PC-3 (cell line): ENCODE results near the gene CHMP4B. TPM values are rescaled to one million over a fixed set of nuclear protein-coding genes. Genes with fewer than 3 reads are reported as not detected.

ENCODE experiments used
- ATAC-seq: fragments of 200-7000 bp; cut with Tn5 transposase; 2 replicates; pipeline ENCODE4 v1.9.1; 2020; ENCODE audit warnings: mild to moderate bottlenecking, moderate library complexity
- BruUV-seq: library from RNA; stranded (reverse); fragments of 400-500 nt; replicated peaks from 2 replicates; lab custom pipeline; 2021; lab: Mats Ljungman, UMichigan
- CTCF ChIA-PET: fragments of 300-600 bp; sonication (Branson Sonifier 250); formaldehyde crosslinking; loops from one replicate; lab custom pipeline; 2022; ENCODE audit warnings: antibody characterized with exemption; lab: Charles Lee
- POLR2A ChIA-PET: fragments of 300-600 bp; sonication (Branson Sonifier 250); formaldehyde crosslinking; loops from one replicate; lab custom pipeline; 2022; ENCODE audit warnings: antibody characterized with exemption; ENCODE audit not compliant: unreplicated experiment; lab: Charles Lee
- DNase-seq: peaks from one replicate; pipeline ENCODE4 v3.0.0-alpha.2; 2015
- H2AFZ ChIP-seq: fragments of 300-600 bp; sonication (generic); 2 replicates; pipeline ENCODE4 v1.6.0; 2016; ENCODE audit warnings: antibody characterized with exemption, low read length
- H3F3A ChIP-seq: fragments of 300-600 bp; sonication (generic); one replicate; pipeline ENCODE4 v1.6.0; 2017; ENCODE audit warnings: antibody characterized with exemption, low read length, control low read depth, mild to moderate bottlenecking; ENCODE audit not compliant: unreplicated experiment
- H3K27ac ChIP-seq: fragments of 300-600 bp; sonication (generic); 2 replicates; pipeline ENCODE4 v1.5.1; 2016; ENCODE audit warnings: mild to moderate bottlenecking, low read length
- H3K27me3 ChIP-seq: fragments of 300-600 bp; sonication (generic); 2 replicates; pipeline ENCODE4 v1.6.1; 2016; ENCODE audit warnings: low read length, mixed read lengths
- H3K36me3 ChIP-seq: fragments of 300-600 bp; sonication (generic); 2 replicates; pipeline ENCODE4 v1.6.1; 2016; ENCODE audit warnings: low read depth, mixed run types, low read length, mixed read lengths
- H3K4me1 ChIP-seq: fragments of 300-600 bp; sonication (generic); 2 replicates; pipeline ENCODE4 v1.5.1; 2016; ENCODE audit warnings: low read length; ENCODE audit not compliant: insufficient read depth
- H3K4me2 ChIP-seq: fragments of 300-600 bp; sonication (generic); 2 replicates; pipeline ENCODE4 v1.6.0; 2016; ENCODE audit warnings: low read length
- H3K4me3 ChIP-seq: fragments of 300-600 bp; sonication (generic); 2 replicates; pipeline ENCODE4 v1.5.1; 2016; ENCODE audit warnings: mild to moderate bottlenecking, low read length, mixed read lengths
- H3K79me2 ChIP-seq: fragments of 300-600 bp; sonication (generic); 2 replicates; pipeline ENCODE4 v1.6.1; 2017; ENCODE audit warnings: low read length, mixed read lengths
- H3K9ac ChIP-seq: fragments of 300-600 bp; sonication (generic); 2 replicates; pipeline ENCODE4 v1.6.0; 2016; ENCODE audit warnings: mild to moderate bottlenecking, low read length
- H3K9me2 ChIP-seq: fragments of 300-600 bp; sonication (generic); replicated peaks from 2 replicates; pipeline ENCODE4 v1.6.1; 2016; ENCODE audit warnings: mixed run types, low read length, mixed read lengths
- H3K9me3 ChIP-seq: fragments of 300-600 bp; sonication (generic); 2 replicates; pipeline ENCODE4 v1.6.1; 2016; ENCODE audit warnings: low read length, mixed read lengths
- H4K20me1 ChIP-seq: fragments of 300-600 bp; sonication (generic); 2 replicates; pipeline ENCODE4 v1.6.1; 2016; ENCODE audit warnings: low read length, mixed read lengths
- CTCF ChIP-seq: fragments of 300-600 bp; sonication (generic); conservative IDR thresholded peaks from 2 replicates; pipeline ENCODE4 v1.5.1; 2017; ENCODE audit warnings: antibody characterized with exemption, low read depth, mild to moderate bottlenecking, low read length
- EZH2 ChIP-seq: fragments of 300-600 bp; sonication (generic); IDR thresholded peaks from one replicate; pipeline ENCODE4 v1.6.1; 2017; ENCODE audit warnings: antibody characterized with exemption, mild to moderate bottlenecking, low read length; ENCODE audit not compliant: unreplicated experiment
- EZH2phosphoT487 ChIP-seq: fragments of 300-600 bp; sonication (generic); IDR thresholded peaks from 2 replicates; pipeline ENCODE4 v1.6.1; 2018; ENCODE audit warnings: mild to moderate bottlenecking, antibody characterized with exemption, low read length, borderline replicate concordance
- intact Hi-C: fragments of 100-400 bp; cut with micrococcal nuclease; formaldehyde crosslinking; loops from 2 replicates; pipeline ENCODE4 v1.9.0; 2023
- total RNA-seq: library from RNA; depleted of rRNA; stranded (reverse); fragments of >200 nt; gene quantifications from 2 replicates; pipeline ENCODE4 v1.2.3, GENCODE V29; 2014

Gene CHMP4B
- total RNA-seq, 1 experiment from 2014 or later, result 68.8 TPM

- Histone ChIP-seq H3K36me3 (no peaks in the 10 kb centered on the region), H3K4me1 (peaks cover 30% of the 10 kb centered on the region), H3K9me3 (no peaks in the 10 kb centered on the region), H3K79me2 (peaks cover 80% of the 10 kb centered on the region), H3K4me2 (0 out of 2 replicates have a peak overlapping the region, but pooled peaks have one; percentile 1), H3K4me3 (no peak overlapping the region), H2AFZ (no peak overlapping the region), H3F3A (no peaks in the 10 kb centered on the region), H4K20me1 (peaks cover 39% of the 10 kb centered on the region), H3K9ac (no peak overlapping the region), H3K27me3 (no peaks in the 10 kb centered on the region), H3K27ac (no peak overlapping the region), H3K9me2 (no peaks in the 10 kb centered on the region)
- TF ChIP-seq EZH2, result no peak
- TF ChIP-seq EZH2phosphoT487, result no peak
- no peak for TF ChIP-seq CTCF
- ATAC-seq (no peak), DNase-seq (no peak)
- POLR2A ChIA-PET, result no interaction called here
- CTCF ChIA-PET, result no interaction called here
- intact Hi-C loops, result loop anchor here (10.0 kb wide), 1 partner anchor 181 kb away; the partner anchor contains the start of gene RALY
- BruUV-seq, result no TSS peak
Measured at GRCh38 chr20:33814238-33814712, 3.1 kb downstream of the CHMP4B start.

DNA sequence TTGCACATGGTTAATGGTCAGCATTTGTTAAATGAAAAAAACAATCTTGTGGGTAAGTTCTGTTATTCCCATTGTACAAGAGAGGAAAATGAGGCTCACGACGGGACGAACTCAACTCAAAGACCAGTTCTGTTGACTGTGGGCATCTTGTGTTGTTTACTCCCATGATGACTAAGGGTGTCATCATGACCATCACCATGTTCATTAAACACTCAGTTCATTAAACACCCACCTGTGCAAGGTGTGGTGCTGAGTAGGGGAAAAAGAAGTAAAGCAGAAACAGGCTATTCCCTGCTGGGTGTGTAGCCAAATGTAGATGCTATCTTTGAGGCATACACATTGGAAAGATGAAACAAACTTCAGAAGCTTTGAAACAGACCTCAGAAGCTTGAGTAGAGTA lies 4.5 kb downstream of the CHMP4B start:
- no peaks in the 10 kb centered on the region for H3K27me3 ChIP-seq
- no TSS peak for BruUV-seq
- H3K79me2 ChIP-seq, result peaks cover 94% of the 10 kb centered on the region
- H3K9me2 ChIP-seq, result no peaks in the 10 kb centered on the region
- CTCF ChIA-PET, result no interaction called here
- ATAC-seq, result no peak
- H3F3A ChIP-seq, result no peaks in the 10 kb centered on the region
- POLR2A ChIA-PET, result no interaction called here
- no peaks in the 10 kb centered on the region for H3K36me3 ChIP-seq
- H3K4me1 ChIP-seq, result peaks cover 26% of the 10 kb centered on the region
- no peaks in the 10 kb centered on the region for H3K9me3 ChIP-seq
- no peak overlapping the region for H3K9ac ChIP-seq
- H2AFZ ChIP-seq, result no peak overlapping the region
- no peak overlapping the region for H3K4me3 ChIP-seq
- DNase-seq, result no peak
- intact Hi-C loops, result loop anchor here (10.0 kb wide), 1 partner anchor 179 kb away; the partner anchor contains the start of gene RALY
- H3K27ac ChIP-seq, result no peak overlapping the region
- H3K4me2 ChIP-seq, result no peak overlapping the region
- peaks cover 44% of the 10 kb centered on the region for H4K20me1 ChIP-seq
- TF ChIP-seq EZH2phosphoT487 (no peak), EZH2 (no peak), CTCF (no peak)

DNA sequence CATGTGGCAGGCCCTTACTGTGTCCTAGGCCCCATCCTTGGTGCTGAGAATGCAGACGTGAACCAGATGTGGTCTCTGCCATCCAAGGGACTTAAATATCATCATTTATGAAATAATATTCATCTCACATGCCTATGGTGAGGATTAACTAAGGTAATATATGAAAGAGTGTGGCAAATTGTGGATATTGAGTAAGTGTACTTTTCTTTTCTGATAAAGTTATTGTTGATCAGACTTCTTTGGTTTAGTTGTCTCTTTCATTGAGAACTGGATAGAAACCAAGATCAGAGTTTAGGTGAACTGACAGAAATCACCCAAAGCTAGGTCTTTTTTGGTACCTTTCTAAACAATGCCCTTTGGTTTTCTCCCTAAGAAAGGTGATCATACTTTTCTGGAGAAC lies 5.0 kb downstream of the CHMP4B start:
- H3F3A ChIP-seq, result no peaks in the 10 kb centered on the region
- DNase-seq (no peak), ATAC-seq (no peak)
- no peak overlapping the region for H3K4me3 ChIP-seq
- H4K20me1 ChIP-seq, result peaks cover 45% of the 10 kb centered on the region
- no peaks in the 10 kb centered on the region for H3K9me3 ChIP-seq
- no peak overlapping the region for H2AFZ ChIP-seq
- no peak overlapping the region for H3K4me2 ChIP-seq
- no peak overlapping the region for H3K27ac ChIP-seq
- peaks cover 25% of the 10 kb centered on the region for H3K4me1 ChIP-seq
- CTCF ChIA-PET, result no interaction called here
- intact Hi-C loops, result loop anchor here (10.0 kb wide), 1 partner anchor 179 kb away; the partner anchor contains the start of gene RALY
- no TSS peak for BruUV-seq
- POLR2A ChIA-PET, result no interaction called here
- no peaks in the 10 kb centered on the region for H3K36me3 ChIP-seq
- no peak overlapping the region for H3K9ac ChIP-seq
- TF ChIP-seq CTCF (no peak), EZH2 (no peak), EZH2phosphoT487 (no peak)
- H3K79me2 ChIP-seq, result peaks cover 100% of the 10 kb centered on the region
- H3K27me3 ChIP-seq, result no peaks in the 10 kb centered on the region
- H3K9me2 ChIP-seq, result no peaks in the 10 kb centered on the region
